ENCODE data around the gene NSUN6. TPM values are rescaled to one million over a fixed set of nuclear protein-coding genes. Genes with fewer than 3 reads are reported as not detected.

NSUN6 gene
- total RNA-seq, 4 donors from 2014 or later = 2.4 to 3.8 (median 2.9) TPM

- TF ChIP-seq POLR2A (IDR thresholded peaks at IDR 0.05) = no peak
- no peak for TF ChIP-seq CTCF (IDR thresholded peaks at IDR 0.05 in 4 of 5, conservative IDR thresholded peaks at IDR 0.05 in 1 of 5)
- Histone ChIP-seq H3K27ac (no peak overlapping the region), H3K27me3 (no peaks in the 10 kb centered on the region), H3K36me3 (no peaks in the 10 kb centered on the region), H3K4me3 (no peak overlapping the region), H3K4me1 (no peaks in the 10 kb centered on the region), H3K9me3 (no peaks in the 10 kb centered on the region)
- in situ Hi-C loops (cut with MboI; ENCODE audit: low sequenced_read_pairs in 4 of 4) = no loop called here
- ATAC-seq = no peak
- intact Hi-C loops (cut with DNase I; ENCODE audit: low total_unique reads) = no loop called here
- DNase-seq = no peak
Observed at GRCh38 chr10:18563003-18563726, 88.2 kb downstream of the NSUN6 start.

GRCh38 chr10:18561861-18562551 lies 89.4 kb downstream of the NSUN6 start:
- Histone ChIP-seq H3K9me3 (no peaks in the 10 kb centered on the region), H3K36me3 (peaks cover 0 to 2% of the 10 kb centered on the region in 2 donors)

GRCh38 chr10:18557960-18558359 lies 93.4 kb downstream of the NSUN6 start:
- Histone ChIP-seq H3K27ac (no peak overlapping the region), H3K27me3 (no peaks in the 10 kb centered on the region), H3K9me3 (no peaks in the 10 kb centered on the region), H3K36me3 (peaks cover 0 to 5% of the 10 kb centered on the region in 2 donors), H3K4me1 (no peaks in the 10 kb centered on the region), H3K4me3 (no peak overlapping the region)
- no peak for TF ChIP-seq CTCF (IDR thresholded peaks at IDR 0.05 in 4 of 5, conservative IDR thresholded peaks at IDR 0.05 in 1 of 5)
- no peak for TF ChIP-seq POLR2A (IDR thresholded peaks at IDR 0.05)
- ATAC-seq = no peak
- intact Hi-C loops (cut with DNase I; ENCODE audit: low total_unique reads) (no loop called here), in situ Hi-C loops (cut with MboI; ENCODE audit: low sequenced_read_pairs in 4 of 4) (no loop called here)
- DNase-seq = no peak

More at GRCh38 chr10:18561861-18562551, 89.4 kb downstream of the NSUN6 start:
- DNase-seq = no peak
- in situ Hi-C loops (cut with MboI; ENCODE audit: low sequenced_read_pairs in 4 of 4) = no loop called here
- Histone ChIP-seq H3K4me1 (no peaks in the 10 kb centered on the region), H3K27ac (no peak overlapping the region), H3K27me3 (no peaks in the 10 kb centered on the region), H3K4me3 (no peak overlapping the region)
- intact Hi-C loops (cut with DNase I; ENCODE audit: low total_unique reads) = no loop called here
- no peak for ATAC-seq
- TF ChIP-seq CTCF (IDR thresholded peaks at IDR 0.05 in 4 of 5, conservative IDR thresholded peaks at IDR 0.05 in 1 of 5) (no peak), POLR2A (IDR thresholded peaks at IDR 0.05) (no peak)

GRCh38 chr10:18556522-18557147 lies 94.8 kb downstream of the NSUN6 start:
- H3K27me3 ChIP-seq = no peaks in the 10 kb centered on the region
- in situ Hi-C loops (cut with MboI; ENCODE audit: low sequenced_read_pairs in 4 of 4) = no loop called here

More at GRCh38 chr10:18556522-18557147, 94.8 kb downstream of the NSUN6 start:
- DNase-seq (no peak), ATAC-seq (no peak)
- no peak for TF ChIP-seq CTCF (IDR thresholded peaks at IDR 0.05 in 4 of 5, conservative IDR thresholded peaks at IDR 0.05 in 1 of 5)
- TF ChIP-seq POLR2A (IDR thresholded peaks at IDR 0.05) = no peak
- Histone ChIP-seq H3K4me1 (no peaks in the 10 kb centered on the region), H3K36me3 (peaks cover 0 to 5% of the 10 kb centered on the region in 2 donors), H3K4me3 (no peak overlapping the region), H3K9me3 (no peaks in the 10 kb centered on the region), H3K27ac (no peak overlapping the region)
- intact Hi-C loops (cut with DNase I; ENCODE audit: low total_unique reads) = no loop called here
